ENCODE measurements around the gene C22orf23.

DNA sequence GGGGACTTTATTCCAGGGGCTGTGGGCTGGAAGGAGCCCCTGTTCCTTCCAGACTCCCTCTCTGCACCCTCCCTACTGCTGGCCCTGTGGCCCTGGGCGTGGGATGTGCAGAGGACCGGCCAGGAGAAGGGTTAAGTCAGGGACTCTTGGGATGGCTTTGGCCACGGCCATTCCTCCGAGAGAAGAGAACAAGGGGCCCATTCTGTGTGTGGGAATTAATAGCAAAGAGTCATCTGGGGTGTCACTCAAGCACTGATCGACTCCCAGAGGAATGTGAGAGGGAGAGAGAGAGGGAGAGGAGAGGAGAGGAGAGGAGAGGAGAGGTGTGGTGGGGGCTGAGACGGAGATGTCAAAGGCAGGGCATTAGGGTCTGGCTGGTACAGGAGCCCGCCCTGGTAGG lies 45.1 kb upstream of the C22orf23 start:
- TF ChIP-seq, protein P1, sequence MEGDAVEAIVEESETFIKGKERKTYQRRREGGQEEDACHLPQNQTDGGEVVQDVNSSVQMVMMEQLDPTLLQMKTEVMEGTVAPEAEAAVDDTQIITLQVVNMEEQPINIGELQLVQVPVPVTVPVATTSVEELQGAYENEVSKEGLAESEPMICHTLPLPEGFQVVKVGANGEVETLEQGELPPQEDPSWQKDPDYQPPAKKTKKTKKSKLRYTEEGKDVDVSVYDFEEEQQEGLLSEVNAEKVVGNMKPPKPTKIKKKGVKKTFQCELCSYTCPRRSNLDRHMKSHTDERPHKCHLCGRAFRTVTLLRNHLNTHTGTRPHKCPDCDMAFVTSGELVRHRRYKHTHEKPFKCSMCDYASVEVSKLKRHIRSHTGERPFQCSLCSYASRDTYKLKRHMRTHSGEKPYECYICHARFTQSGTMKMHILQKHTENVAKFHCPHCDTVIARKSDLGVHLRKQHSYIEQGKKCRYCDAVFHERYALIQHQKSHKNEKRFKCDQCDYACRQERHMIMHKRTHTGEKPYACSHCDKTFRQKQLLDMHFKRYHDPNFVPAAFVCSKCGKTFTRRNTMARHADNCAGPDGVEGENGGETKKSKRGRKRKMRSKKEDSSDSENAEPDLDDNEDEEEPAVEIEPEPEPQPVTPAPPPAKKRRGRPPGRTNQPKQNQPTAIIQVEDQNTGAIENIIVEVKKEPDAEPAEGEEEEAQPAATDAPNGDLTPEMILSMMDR (IDR thresholded peaks at IDR 0.05; ENCODE audit: insufficient read depth, low read length, poor library complexity, severe bottlenecking) = no peak
- no peak for TF ChIP-seq EZH2phosphoT487 (conservative IDR thresholded peaks at IDR 0.05; ENCODE audit: low read length)
